Measurements from ENCODE around the gene CTBP2. TPM values are rescaled to one million over a fixed set of nuclear protein-coding genes. Genes with fewer than 3 reads are reported as not detected.

CTBP2 gene
- total RNA-seq, 4 donors from 2014 or later, result 41.8 to 55.9 (median 47.1) TPM

GRCh38 chr10:125107965-125108580 lies 52.3 kb downstream of the CTBP2 start:
- H3K4me1 ChIP-seq, result peaks cover 0 to 15% (median 5%) of the 10 kb centered on the region in 3 donors
- no peaks in the 10 kb centered on the region for H3K9me3 ChIP-seq
- DNase-seq, result no peak
- intact Hi-C loops (cut with DNase I), result no loop called here
- no peak overlapping the region for H3K27ac ChIP-seq
- WGBS, 2 donors, result 84 to 95% methylated on average over 10 of the region's 10 CpGs
- H3K27me3 ChIP-seq, result no peaks in the 10 kb centered on the region
- H3K4me3 ChIP-seq, result no peak overlapping the region
- H3K36me3 ChIP-seq, result peaks cover 0 to 58% (median 0%) of the 10 kb centered on the region in 3 donors
- TF ChIP-seq CTCF (IDR thresholded peaks at IDR 0.05) (no peak), POLR2A (IDR thresholded peaks at IDR 0.05) (no peak)

- TF ChIP-seq POLR2A (IDR thresholded peaks at IDR 0.05) (no peak), CTCF (IDR thresholded peaks at IDR 0.05) (no peak)
- Histone ChIP-seq H3K4me3 (no peak overlapping the region), H3K27me3 (no peaks in the 10 kb centered on the region), H3K4me1 (peaks cover 1 to 22% (median 12%) of the 10 kb centered on the region in 3 donors), H3K27ac (no peak overlapping the region), H3K9me3 (no peaks in the 10 kb centered on the region), H3K36me3 (peaks cover 0 to 63% (median 0%) of the 10 kb centered on the region in 3 donors)
- DNase-seq, result no peak
- intact Hi-C loops (cut with DNase I), result no loop called here
- WGBS, 2 donors, result 71 to 81% methylated on average over 4 to 5 of the region's 10 CpGs
These were observed 53.0 kb downstream of the CTBP2 start for GRCh38 chr10:125107166-125107949.

- WGBS, 2 donors, result 84 to 95% methylated on average over 2 to 6 of the region's 9 CpGs
- Histone ChIP-seq H3K4me3 (no peak overlapping the region), H3K27ac (no peak overlapping the region), H3K36me3 (peaks cover 0 to 63% (median 0%) of the 10 kb centered on the region in 3 donors), H3K4me1 (peaks cover 5 to 28% (median 16%) of the 10 kb centered on the region in 3 donors), H3K27me3 (no peaks in the 10 kb centered on the region), H3K9me3 (no peaks in the 10 kb centered on the region)
- no peak for DNase-seq
- intact Hi-C loops (cut with DNase I), result no loop called here
- TF ChIP-seq POLR2A (IDR thresholded peaks at IDR 0.05), result no peak
- TF ChIP-seq CTCF (IDR thresholded peaks at IDR 0.05), result no peak
These were observed 53.8 kb downstream of the CTBP2 start for GRCh38 chr10:125106586-125106985.

- Histone ChIP-seq H3K4me3 (no peak overlapping the region), H3K9me3 (no peaks in the 10 kb centered on the region), H3K27ac (no peak overlapping the region), H3K27me3 (no peaks in the 10 kb centered on the region), H3K36me3 (peaks cover 0 to 63% (median 0%) of the 10 kb centered on the region in 3 donors), H3K4me1 (peaks cover 5 to 28% (median 16%) of the 10 kb centered on the region in 3 donors)
- no peak for DNase-seq
- no peak for TF ChIP-seq POLR2A (IDR thresholded peaks at IDR 0.05)
- no peak for TF ChIP-seq CTCF (IDR thresholded peaks at IDR 0.05)
- WGBS, 2 donors, result 88 to 90% methylated on average over 6 to 7 of the region's 9 CpGs
- intact Hi-C loops (cut with DNase I), result no loop called here
These were observed 54.6 kb downstream of the CTBP2 start for GRCh38 chr10:125105706-125106255.

GRCh38 chr10:125105155-125105554 lies 55.2 kb downstream of the CTBP2 start:
- intact Hi-C loops (cut with DNase I), result no loop called here
- TF ChIP-seq POLR2A (IDR thresholded peaks at IDR 0.05) (no peak), CTCF (IDR thresholded peaks at IDR 0.05) (no peak)
- no peak overlapping the region for H3K4me3 ChIP-seq
- no peaks in the 10 kb centered on the region for H3K9me3 ChIP-seq
- H3K36me3 ChIP-seq, result peaks cover 0 to 66% (median 0%) of the 10 kb centered on the region in 3 donors
- H3K27me3 ChIP-seq, result no peaks in the 10 kb centered on the region
- no peak overlapping the region for H3K27ac ChIP-seq
- DNase-seq, result no peak
- peaks cover 5 to 28% (median 16%) of the 10 kb centered on the region in 3 donors for H3K4me1 ChIP-seq
